Gastroesophageal sphincter (tissue), 3 donors: ENCODE measurements around the gene NAIF1.

Experiments used
- CTCF ChIP-seq, 4 experiments: fragments of 200-600 bp in 2 of 4; fragments of 450-650 bp in 2 of 4; sonication (generic) in 1 of 4; IDR thresholded peaks; one replicate each; pipeline ENCODE4 v1.5.1; 2017 to 2019; ENCODE audit warnings: antibody characterized with exemption in 4 of 4, mild to moderate bottlenecking in 2 of 4, moderate library complexity in 2 of 4
- POLR2AphosphoS5 ChIP-seq: sonication (generic); formaldehyde crosslinking; IDR thresholded peaks from one replicate; pipeline ENCODE4 v1.6.1; 2017; ENCODE audit warnings: antibody characterized with exemption

GRCh38 chr9:128056887-128057723, 10.0 kb downstream of the NAIF1 start:
- TF ChIP-seq CTCF (IDR thresholded peaks at IDR 0.05) (no peak), POLR2AphosphoS5 (no peak)
